PC-3 (cell line): Measurements from ENCODE around the gene INTS3. TPM values are rescaled to one million over a fixed set of nuclear protein-coding genes. Genes with fewer than 3 reads are reported as not detected.

Source experiments
- ATAC-seq: fragments of 200-7000 bp; cut with Tn5 transposase; 2 replicates; pipeline ENCODE4 v1.9.1; 2020; ENCODE audit warnings: mild to moderate bottlenecking, moderate library complexity
- BruUV-seq: library from RNA; stranded (reverse); fragments of 400-500 nt; replicated peaks from 2 replicates; lab custom pipeline; 2021; lab: Mats Ljungman, UMichigan
- CTCF ChIA-PET: fragments of 300-600 bp; sonication (Branson Sonifier 250); formaldehyde crosslinking; loops from one replicate; lab custom pipeline; 2022; ENCODE audit warnings: antibody characterized with exemption; lab: Charles Lee
- POLR2A ChIA-PET: fragments of 300-600 bp; sonication (Branson Sonifier 250); formaldehyde crosslinking; loops from one replicate; lab custom pipeline; 2022; ENCODE audit warnings: antibody characterized with exemption; ENCODE audit not compliant: unreplicated experiment; lab: Charles Lee
- DNase-seq: peaks from one replicate; pipeline ENCODE4 v3.0.0-alpha.2; 2015
- H2AFZ ChIP-seq: fragments of 300-600 bp; sonication (generic); 2 replicates; pipeline ENCODE4 v1.6.0; 2016; ENCODE audit warnings: antibody characterized with exemption, low read length
- H3F3A ChIP-seq: fragments of 300-600 bp; sonication (generic); one replicate; pipeline ENCODE4 v1.6.0; 2017; ENCODE audit warnings: antibody characterized with exemption, low read length, control low read depth, mild to moderate bottlenecking; ENCODE audit not compliant: unreplicated experiment
- H3K27ac ChIP-seq: fragments of 300-600 bp; sonication (generic); 2 replicates; pipeline ENCODE4 v1.5.1; 2016; ENCODE audit warnings: mild to moderate bottlenecking, low read length
- H3K27me3 ChIP-seq: fragments of 300-600 bp; sonication (generic); 2 replicates; pipeline ENCODE4 v1.6.1; 2016; ENCODE audit warnings: low read length, mixed read lengths
- H3K36me3 ChIP-seq: fragments of 300-600 bp; sonication (generic); 2 replicates; pipeline ENCODE4 v1.6.1; 2016; ENCODE audit warnings: low read depth, mixed run types, low read length, mixed read lengths
- H3K4me1 ChIP-seq: fragments of 300-600 bp; sonication (generic); 2 replicates; pipeline ENCODE4 v1.5.1; 2016; ENCODE audit warnings: low read length; ENCODE audit not compliant: insufficient read depth
- H3K4me2 ChIP-seq: fragments of 300-600 bp; sonication (generic); 2 replicates; pipeline ENCODE4 v1.6.0; 2016; ENCODE audit warnings: low read length
- H3K4me3 ChIP-seq: fragments of 300-600 bp; sonication (generic); 2 replicates; pipeline ENCODE4 v1.5.1; 2016; ENCODE audit warnings: mild to moderate bottlenecking, low read length, mixed read lengths
- H3K79me2 ChIP-seq: fragments of 300-600 bp; sonication (generic); 2 replicates; pipeline ENCODE4 v1.6.1; 2017; ENCODE audit warnings: low read length, mixed read lengths
- H3K9ac ChIP-seq: fragments of 300-600 bp; sonication (generic); 2 replicates; pipeline ENCODE4 v1.6.0; 2016; ENCODE audit warnings: mild to moderate bottlenecking, low read length
- H3K9me2 ChIP-seq: fragments of 300-600 bp; sonication (generic); replicated peaks from 2 replicates; pipeline ENCODE4 v1.6.1; 2016; ENCODE audit warnings: mixed run types, low read length, mixed read lengths
- H3K9me3 ChIP-seq: fragments of 300-600 bp; sonication (generic); 2 replicates; pipeline ENCODE4 v1.6.1; 2016; ENCODE audit warnings: low read length, mixed read lengths
- H4K20me1 ChIP-seq: fragments of 300-600 bp; sonication (generic); 2 replicates; pipeline ENCODE4 v1.6.1; 2016; ENCODE audit warnings: low read length, mixed read lengths
- EZH2 ChIP-seq: fragments of 300-600 bp; sonication (generic); IDR thresholded peaks from one replicate; pipeline ENCODE4 v1.6.1; 2017; ENCODE audit warnings: antibody characterized with exemption, mild to moderate bottlenecking, low read length; ENCODE audit not compliant: unreplicated experiment
- EZH2phosphoT487 ChIP-seq: fragments of 300-600 bp; sonication (generic); IDR thresholded peaks from 2 replicates; pipeline ENCODE4 v1.6.1; 2018; ENCODE audit warnings: mild to moderate bottlenecking, antibody characterized with exemption, low read length, borderline replicate concordance
- intact Hi-C: fragments of 100-400 bp; cut with micrococcal nuclease; formaldehyde crosslinking; loops from 2 replicates; pipeline ENCODE4 v1.9.0; 2023
- total RNA-seq: library from RNA; depleted of rRNA; stranded (reverse); fragments of >200 nt; gene quantifications from 2 replicates; pipeline ENCODE4 v1.2.3, GENCODE V29; 2014
- TF ChIP-seq, protein P1 (sequence below): fragments of 300-600 bp; sonication (generic); conservative IDR thresholded peaks from 2 replicates; pipeline ENCODE4 v1.5.1; 2017; ENCODE audit warnings: antibody characterized with exemption, low read depth, mild to moderate bottlenecking, low read length

INTS3 gene
- total RNA-seq, 1 experiment from 2014 or later: 46.5 TPM

- peaks cover 6% of the 10 kb centered on the region for H3K4me1 ChIP-seq
- no peak overlapping the region for H3K27ac ChIP-seq
- no TSS peak for BruUV-seq
- H3K9me3 ChIP-seq: no peaks in the 10 kb centered on the region
- intact Hi-C loops: no loop called here
- no peak overlapping the region for H2AFZ ChIP-seq
- DNase-seq (no peak), ATAC-seq (no peak)
- H3K36me3 ChIP-seq: no peaks in the 10 kb centered on the region
- no peaks in the 10 kb centered on the region for H3F3A ChIP-seq
- no peaks in the 10 kb centered on the region for H4K20me1 ChIP-seq
- no peak overlapping the region for H3K4me3 ChIP-seq
- no peaks in the 10 kb centered on the region for H3K9me2 ChIP-seq
- no peak overlapping the region for H3K4me2 ChIP-seq
- no peaks in the 10 kb centered on the region for H3K27me3 ChIP-seq
- no peak for TF ChIP-seq EZH2
- TF ChIP-seq, protein P1, sequence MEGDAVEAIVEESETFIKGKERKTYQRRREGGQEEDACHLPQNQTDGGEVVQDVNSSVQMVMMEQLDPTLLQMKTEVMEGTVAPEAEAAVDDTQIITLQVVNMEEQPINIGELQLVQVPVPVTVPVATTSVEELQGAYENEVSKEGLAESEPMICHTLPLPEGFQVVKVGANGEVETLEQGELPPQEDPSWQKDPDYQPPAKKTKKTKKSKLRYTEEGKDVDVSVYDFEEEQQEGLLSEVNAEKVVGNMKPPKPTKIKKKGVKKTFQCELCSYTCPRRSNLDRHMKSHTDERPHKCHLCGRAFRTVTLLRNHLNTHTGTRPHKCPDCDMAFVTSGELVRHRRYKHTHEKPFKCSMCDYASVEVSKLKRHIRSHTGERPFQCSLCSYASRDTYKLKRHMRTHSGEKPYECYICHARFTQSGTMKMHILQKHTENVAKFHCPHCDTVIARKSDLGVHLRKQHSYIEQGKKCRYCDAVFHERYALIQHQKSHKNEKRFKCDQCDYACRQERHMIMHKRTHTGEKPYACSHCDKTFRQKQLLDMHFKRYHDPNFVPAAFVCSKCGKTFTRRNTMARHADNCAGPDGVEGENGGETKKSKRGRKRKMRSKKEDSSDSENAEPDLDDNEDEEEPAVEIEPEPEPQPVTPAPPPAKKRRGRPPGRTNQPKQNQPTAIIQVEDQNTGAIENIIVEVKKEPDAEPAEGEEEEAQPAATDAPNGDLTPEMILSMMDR: no peak
- no peak for TF ChIP-seq EZH2phosphoT487
- POLR2A ChIA-PET: interaction anchor here (0.6 kb wide), 1 partner anchor 167 kb away, joined by 3 read pairs; the partner anchor contains the start of gene CREB3L4
- no peaks in the 10 kb centered on the region for H3K79me2 ChIP-seq
- H3K9ac ChIP-seq: no peak overlapping the region
- CTCF ChIA-PET: no interaction called here
Observed at GRCh38 chr1:153800516-153800915, 72.7 kb downstream of the INTS3 start.

- BruUV-seq: no TSS peak
- DNase-seq: no peak
- Histone ChIP-seq H3K9me3 (no peaks in the 10 kb centered on the region), H3K9ac (no peak overlapping the region), H3K27ac (no peak overlapping the region), H2AFZ (no peak overlapping the region), H3K4me3 (no peak overlapping the region), H3K9me2 (no peaks in the 10 kb centered on the region), H3K27me3 (no peaks in the 10 kb centered on the region), H3K4me2 (no peak overlapping the region), H3F3A (no peaks in the 10 kb centered on the region), H3K36me3 (no peaks in the 10 kb centered on the region), H4K20me1 (no peaks in the 10 kb centered on the region), H3K79me2 (no peaks in the 10 kb centered on the region), H3K4me1 (peaks cover 11% of the 10 kb centered on the region)
- POLR2A ChIA-PET: no interaction called here
- TF ChIP-seq EZH2phosphoT487 (no peak), EZH2 (no peak)
- TF ChIP-seq, protein P1: no peak
- CTCF ChIA-PET: no interaction called here
- intact Hi-C loops: no loop called here
- ATAC-seq: no peak
Observed at GRCh38 chr1:153801028-153801625, 73.3 kb downstream of the INTS3 start.
